Measurements from ENCODE around the gene SDHA. TPM values are rescaled to one million over a fixed set of nuclear protein-coding genes. Genes with fewer than 3 reads are reported as not detected.
"Not testable (repeated sequence)": the region's sequence is repeated elsewhere in the genome, so short reads cannot be mapped to it uniquely, and the experiment has no call there.

Gene SDHA
- polyA plus RNA-seq, 1 donor (not counting 4 experiments of a cell fraction or from before 2014, with no cell fraction given) = 178 TPM

GRCh38 chr5:257148-257547 is 39.0 kb downstream of the SDHA start:
- H3K27me3 ChIP-seq (ENCODE audit: control insufficient read depth, extremely low read depth, insufficient read depth, low read length) = no peaks in the 10 kb centered on the region

GRCh38 chr5:263275-263974 is 45.3 kb downstream of the SDHA start:
- dilution Hi-C loops (cut with MboI; ENCODE audit: extremely low pct_ligation_motif_present, low sequenced_read_pairs); H4K20me1 ChIP-seq (ENCODE audit: control insufficient read depth, extremely low read depth, insufficient read depth, low read length); DNase-seq (ENCODE audit: low read depth, low spot score); FAIRE-seq; H3K27me3 ChIP-seq (ENCODE audit: control insufficient read depth, extremely low read depth, insufficient read depth, low read length); H3K9me3 ChIP-seq (ENCODE audit: control insufficient read depth, low read depth, low read length); H3K27ac ChIP-seq (ENCODE audit: control insufficient read depth, insufficient read depth, low read length); H3K9me1 ChIP-seq (ENCODE audit: control insufficient read depth, extremely low read depth, insufficient read depth, low read length); H3K4me3 ChIP-seq (ENCODE audit: control insufficient read depth in 2 of 3, extremely low read depth in 1 of 3, insufficient read depth in 2 of 3, low read depth in 1 of 3, low read length in 3 of 3); H3K9ac ChIP-seq (ENCODE audit: control insufficient read depth, extremely low read depth, insufficient read depth, low read length); H3K4me2 ChIP-seq (ENCODE audit: control insufficient read depth, extremely low read depth, insufficient read depth, low read depth, low read length); H2AFZ ChIP-seq (ENCODE audit: control insufficient read depth, low read length); H3K79me2 ChIP-seq (ENCODE audit: control insufficient read depth, insufficient read depth, low read length); H3K4me1 ChIP-seq (ENCODE audit: control insufficient read depth, extremely low read depth, insufficient read depth, low read length): not testable (repeated sequence)
- H3K36me3 ChIP-seq (ENCODE audit: control insufficient read depth in 2 of 2, extremely low read depth in 1 of 2, insufficient read depth in 2 of 2, low read length in 2 of 2) = peaks cover 0 to 11% of the 10 kb centered on the region in 2 experiments

More at GRCh38 chr5:257148-257547, 39.0 kb downstream of the SDHA start:
- Histone ChIP-seq H3K4me3 (ENCODE audit: control insufficient read depth in 2 of 3, extremely low read depth in 1 of 3, insufficient read depth in 2 of 3, low read depth in 1 of 3, low read length in 3 of 3) (no peak overlapping the region), H2AFZ (ENCODE audit: control insufficient read depth, low read length) (no peak overlapping the region), H3K9ac (ENCODE audit: control insufficient read depth, extremely low read depth, insufficient read depth, low read length) (no peak overlapping the region), H4K20me1 (ENCODE audit: control insufficient read depth, extremely low read depth, insufficient read depth, low read length) (no peaks in the 10 kb centered on the region), H3K4me1 (ENCODE audit: control insufficient read depth, extremely low read depth, insufficient read depth, low read length) (no peaks in the 10 kb centered on the region), H3K4me2 (ENCODE audit: control insufficient read depth, extremely low read depth, insufficient read depth, low read depth, low read length) (no peak overlapping the region), H3K27ac (ENCODE audit: control insufficient read depth, insufficient read depth, low read length) (no peak overlapping the region), H3K9me1 (ENCODE audit: control insufficient read depth, extremely low read depth, insufficient read depth, low read length) (no peaks in the 10 kb centered on the region), H3K9me3 (ENCODE audit: control insufficient read depth, low read depth, low read length) (no peaks in the 10 kb centered on the region), H3K36me3 (ENCODE audit: control insufficient read depth in 2 of 2, extremely low read depth in 1 of 2, insufficient read depth in 2 of 2, low read length in 2 of 2) (peaks cover 3 to 17% of the 10 kb centered on the region in 2 experiments), H3K79me2 (ENCODE audit: control insufficient read depth, insufficient read depth, low read length) (no peaks in the 10 kb centered on the region)
- dilution Hi-C loops (cut with MboI; ENCODE audit: extremely low pct_ligation_motif_present, low sequenced_read_pairs) = no loop called here
- FAIRE-seq = no peak
- no peak for TF ChIP-seq CTCF (optimal IDR thresholded peaks at IDR 0.05 in 1 of 3, IDR thresholded peaks at IDR 0.05 in 1 of 3, conservative IDR thresholded peaks at IDR 0.05 in 1 of 3; ENCODE audit: extremely low read depth in 1 of 3, insufficient read depth in 2 of 3, low read length in 3 of 3)
- TF ChIP-seq EZH2 (IDR thresholded peaks at IDR 0.05; ENCODE audit: low read length) = no peak
- DNase-seq (ENCODE audit: low read depth, low spot score) = no peak

GRCh38 chr5:264338-264737 is 46.2 kb downstream of the SDHA start:
- H2AFZ ChIP-seq (ENCODE audit: control insufficient read depth, low read length) = no peak overlapping the region
- no peaks in the 10 kb centered on the region for H3K4me1 ChIP-seq (ENCODE audit: control insufficient read depth, extremely low read depth, insufficient read depth, low read length)
- no peak overlapping the region for H3K9ac ChIP-seq (ENCODE audit: control insufficient read depth, extremely low read depth, insufficient read depth, low read length)
- H3K4me2 ChIP-seq (ENCODE audit: control insufficient read depth, extremely low read depth, insufficient read depth, low read depth, low read length) = no peak overlapping the region
- DNase-seq (ENCODE audit: low read depth, low spot score) = no peak
- H3K9me3 ChIP-seq (ENCODE audit: control insufficient read depth, low read depth, low read length) = no peaks in the 10 kb centered on the region
- H4K20me1 ChIP-seq (ENCODE audit: control insufficient read depth, extremely low read depth, insufficient read depth, low read length) = no peaks in the 10 kb centered on the region
- H3K36me3 ChIP-seq (ENCODE audit: control insufficient read depth in 2 of 2, extremely low read depth in 1 of 2, insufficient read depth in 2 of 2, low read length in 2 of 2) = peaks cover 0 to 11% of the 10 kb centered on the region in 2 experiments
- H3K9me1 ChIP-seq (ENCODE audit: control insufficient read depth, extremely low read depth, insufficient read depth, low read length) = no peaks in the 10 kb centered on the region
- no peak for FAIRE-seq
- H3K27me3 ChIP-seq (ENCODE audit: control insufficient read depth, extremely low read depth, insufficient read depth, low read length) = no peaks in the 10 kb centered on the region
- H3K27ac ChIP-seq (ENCODE audit: control insufficient read depth, insufficient read depth, low read length) = no peak overlapping the region
- no peak overlapping the region for H3K4me3 ChIP-seq (ENCODE audit: control insufficient read depth in 2 of 3, extremely low read depth in 1 of 3, insufficient read depth in 2 of 3, low read depth in 1 of 3, low read length in 3 of 3)
- dilution Hi-C loops (cut with MboI; ENCODE audit: extremely low pct_ligation_motif_present, low sequenced_read_pairs) = no loop called here
- H3K79me2 ChIP-seq (ENCODE audit: control insufficient read depth, insufficient read depth, low read length) = peaks cover 2% of the 10 kb centered on the region
- TF ChIP-seq EZH2 (IDR thresholded peaks at IDR 0.05; ENCODE audit: low read length) (no peak), CTCF (optimal IDR thresholded peaks at IDR 0.05 in 1 of 3, IDR thresholded peaks at IDR 0.05 in 1 of 3, conservative IDR thresholded peaks at IDR 0.05 in 1 of 3; ENCODE audit: extremely low read depth in 1 of 3, insufficient read depth in 2 of 3, low read length in 3 of 3) (no peak)
